ENCODE measurements around the gene FOXA1. TPM values are rescaled to one million over a fixed set of nuclear protein-coding genes. Genes with fewer than 3 reads are reported as not detected.

FOXA1 gene
- total and polyA plus RNA-seq, 11 donors: not detected

- no peak for TF ChIP-seq CTCF (IDR thresholded peaks at IDR 0.05)
- no peak for TF ChIP-seq POLR2A (IDR thresholded peaks at IDR 0.05)
Observed at GRCh38 chr14:37551119-37551518, 43.9 kb downstream of the FOXA1 start.

GRCh38 chr14:37550511-37550910 lies 44.5 kb downstream of the FOXA1 start:
- no peaks in the 10 kb centered on the region for H3K27me3 ChIP-seq
- no peak for DNase-seq
- no peak for TF ChIP-seq POLR2A (IDR thresholded peaks at IDR 0.05)
- no peak for TF ChIP-seq CTCF (IDR thresholded peaks at IDR 0.05)
- H3K36me3 ChIP-seq: no peaks in the 10 kb centered on the region
- no peak overlapping the region for H3K4me3 ChIP-seq
- H3K27ac ChIP-seq: no peak overlapping the region
- no peaks in the 10 kb centered on the region for H3K4me1 ChIP-seq
- WGBS, 4 donors: 61 to 67% (median 63%) methylated on average over 5 of the region's 5 CpGs
- intact Hi-C loops (cut with DNase I): no loop called here
- H3K9me3 ChIP-seq: peaks cover 0 to 22% (median 1%) of the 10 kb centered on the region in 12 donors
- ATAC-seq: no peak

More at GRCh38 chr14:37551119-37551518, 43.9 kb downstream of the FOXA1 start:
- H3K9me3 ChIP-seq: peaks cover 0 to 22% (median 1%) of the 10 kb centered on the region in 12 donors
- intact Hi-C loops (cut with DNase I): no loop called here
- H3K36me3 ChIP-seq: no peaks in the 10 kb centered on the region
- no peaks in the 10 kb centered on the region for H3K27me3 ChIP-seq
- 89 to 94% (median 91%) methylated on average over 1 of the region's 1 CpG for WGBS, 4 donors
- DNase-seq (no peak), ATAC-seq (no peak)
- H3K27ac ChIP-seq: no peak overlapping the region
- no peak overlapping the region for H3K4me3 ChIP-seq
- no peaks in the 10 kb centered on the region for H3K4me1 ChIP-seq

- no peak overlapping the region for H3K27ac ChIP-seq
- ATAC-seq: no peak
- WGBS, 4 donors: 48 to 51% (median 49%) methylated on average over 6 of the region's 6 CpGs
- no peaks in the 10 kb centered on the region for H3K36me3 ChIP-seq
- no peaks in the 10 kb centered on the region for H3K4me1 ChIP-seq
- H3K9me3 ChIP-seq: peaks cover 0 to 1% (median 0%) of the 10 kb centered on the region in 12 donors
- no peaks in the 10 kb centered on the region for H3K27me3 ChIP-seq
- DNase-seq: no peak
- TF ChIP-seq POLR2A (IDR thresholded peaks at IDR 0.05) (no peak), CTCF (IDR thresholded peaks at IDR 0.05) (no peak)
- H3K4me3 ChIP-seq: no peak overlapping the region
- intact Hi-C loops (cut with DNase I): no loop called here
Observed at GRCh38 chr14:37546621-37547447, 48.2 kb downstream of the FOXA1 start.

- no peaks in the 10 kb centered on the region for H3K9me3 ChIP-seq
- H3K4me3 ChIP-seq: no peak overlapping the region
- intact Hi-C loops (cut with DNase I): no loop called here
- no peaks in the 10 kb centered on the region for H3K36me3 ChIP-seq
- no peaks in the 10 kb centered on the region for H3K4me1 ChIP-seq
- TF ChIP-seq POLR2A (IDR thresholded peaks at IDR 0.05) (no peak), CTCF (IDR thresholded peaks at IDR 0.05) (no peak)
- H3K27me3 ChIP-seq: no peaks in the 10 kb centered on the region
- ATAC-seq: no peak
- no peak for DNase-seq
- no peak overlapping the region for H3K27ac ChIP-seq
Observed at GRCh38 chr14:37545174-37545573, 49.9 kb downstream of the FOXA1 start.

Data from heart left ventricle (tissue), 16 donors.